Left lung (tissue), 10 donors: ENCODE results near the gene RXRA. TPM values are rescaled to one million over a fixed set of nuclear protein-coding genes. Genes with fewer than 3 reads are reported as not detected.

Experiments used
- ATAC-seq: fragments of 200-7000 bp; cut with Tn5 transposase; one replicate; pipeline ENCODE4 v1.9.1; 2020; ENCODE audit warnings: moderate library complexity
- DNase-seq, 4 donors: peaks; one replicate each; pipeline ENCODE4 v3.0.0-alpha.2; 2013 to 2020
- H3K27ac ChIP-seq, 2 donors: fragments of 200-600 bp; sonication (generic) in 1 of 2; one replicate each; pipeline versions ENCODE4 v1.5.0 to v1.8.0; 2020 to 2021
- H3K27me3 ChIP-seq, 2 donors: fragments of 200-600 bp; sonication (generic) in 1 of 2; one replicate each; pipeline versions ENCODE4 v1.5.0 to v1.8.0; 2020 to 2021
- H3K36me3 ChIP-seq, 2 donors: fragments of 200-600 bp; sonication (generic) in 1 of 2; one replicate each; pipeline versions ENCODE4 v1.5.0 to v1.8.0; 2020 to 2021
- H3K4me1 ChIP-seq, 2 donors: fragments of 200-600 bp; one replicate each; pipeline ENCODE4 v1.8.0; 2021
- H3K4me3 ChIP-seq, 2 donors: fragments of 200-600 bp; sonication (generic) in 1 of 2; one replicate each; pipeline versions ENCODE4 v1.5.0 to v1.8.0; 2020 to 2021; ENCODE audit warnings: mild to moderate bottlenecking in 1 of 2
- H3K9me3 ChIP-seq, 2 donors: fragments of 200-600 bp; sonication (generic) in 1 of 2; one replicate each; pipeline versions ENCODE4 v1.5.0 to v1.8.0; 2020 to 2021
- CTCF ChIP-seq, 2 donors: fragments of 200-600 bp; sonication (generic) in 1 of 2; IDR thresholded peaks; one replicate each; pipeline versions ENCODE4 v1.5.0 to v1.8.0; 2021; ENCODE audit warnings: antibody characterized with exemption in 2 of 2
- intact Hi-C, 2 donors: fragments of 100-400 bp; cut with DNase I; formaldehyde crosslinking; loops; one replicate each; pipeline versions ENCODE4 v1.11.2 to v1.14.2; 2022
- polyA plus RNA-seq, 6 donors: library from polyadenylated mRNA; unstranded; fragments of 120-200 nt; gene quantifications; one replicate each; pipeline ENCODE4 v1.2.1, GENCODE V29; 2013; ENCODE audit not compliant: insufficient read length in 6 of 6
- total RNA-seq, 2 donors: library from RNA; stranded (reverse); fragmentation: NEBNext Ultra II Directional; extraction: Animal tissue kit (Norgen Biotek cat#: 25700); gene quantifications; one replicate each; pipeline ENCODE4 v1.2.1, GENCODE V29; 2021
- donor health status: DM: no; HTN: yes; CAD: no.
- donor health status: DM: no; HTN: no; CAD: no.

The RXRA gene
- total and polyA plus RNA-seq, 8 donors, result 42.2 to 79.5 (median 55.7) TPM

GRCh38 chr9:134403292-134403681 lies 77.0 kb downstream of the RXRA start:
- Histone ChIP-seq H3K27ac (peak overlapping the region; percentile 37 to 95), H3K9me3 (peaks cover 0 to 4% of the 10 kb centered on the region in 2 donors), H3K4me3 (no peak overlapping the region), H3K4me1 (peaks cover 55 to 100% of the 10 kb centered on the region in 2 donors), H3K27me3 (no peaks in the 10 kb centered on the region), H3K36me3 (peaks cover 0 to 16% of the 10 kb centered on the region in 2 donors)
- intact Hi-C loops, result no loop called here
- ATAC-seq (no peak), DNase-seq (no peak)
- no peak for TF ChIP-seq CTCF (IDR thresholded peaks at IDR 0.05)

GRCh38 chr9:134403682-134404301 lies 77.5 kb downstream of the RXRA start:
- Histone ChIP-seq H3K36me3 (peaks cover 0 to 21% of the 10 kb centered on the region in 2 donors), H3K9me3 (peaks cover 0 to 4% of the 10 kb centered on the region in 2 donors), H3K4me3 (no peak overlapping the region), H3K27me3 (no peaks in the 10 kb centered on the region), H3K4me1 (peaks cover 58 to 100% of the 10 kb centered on the region in 2 donors), H3K27ac (peak overlapping the region; percentile 37 to 95)
- intact Hi-C loops, result no loop called here
- ATAC-seq, result peak; percentile 8
- TF ChIP-seq CTCF (IDR thresholded peaks at IDR 0.05), result no peak
- DNase-seq, result peak in 3 of 4 donors; percentile 77 to 90 (median 87)

DNA sequence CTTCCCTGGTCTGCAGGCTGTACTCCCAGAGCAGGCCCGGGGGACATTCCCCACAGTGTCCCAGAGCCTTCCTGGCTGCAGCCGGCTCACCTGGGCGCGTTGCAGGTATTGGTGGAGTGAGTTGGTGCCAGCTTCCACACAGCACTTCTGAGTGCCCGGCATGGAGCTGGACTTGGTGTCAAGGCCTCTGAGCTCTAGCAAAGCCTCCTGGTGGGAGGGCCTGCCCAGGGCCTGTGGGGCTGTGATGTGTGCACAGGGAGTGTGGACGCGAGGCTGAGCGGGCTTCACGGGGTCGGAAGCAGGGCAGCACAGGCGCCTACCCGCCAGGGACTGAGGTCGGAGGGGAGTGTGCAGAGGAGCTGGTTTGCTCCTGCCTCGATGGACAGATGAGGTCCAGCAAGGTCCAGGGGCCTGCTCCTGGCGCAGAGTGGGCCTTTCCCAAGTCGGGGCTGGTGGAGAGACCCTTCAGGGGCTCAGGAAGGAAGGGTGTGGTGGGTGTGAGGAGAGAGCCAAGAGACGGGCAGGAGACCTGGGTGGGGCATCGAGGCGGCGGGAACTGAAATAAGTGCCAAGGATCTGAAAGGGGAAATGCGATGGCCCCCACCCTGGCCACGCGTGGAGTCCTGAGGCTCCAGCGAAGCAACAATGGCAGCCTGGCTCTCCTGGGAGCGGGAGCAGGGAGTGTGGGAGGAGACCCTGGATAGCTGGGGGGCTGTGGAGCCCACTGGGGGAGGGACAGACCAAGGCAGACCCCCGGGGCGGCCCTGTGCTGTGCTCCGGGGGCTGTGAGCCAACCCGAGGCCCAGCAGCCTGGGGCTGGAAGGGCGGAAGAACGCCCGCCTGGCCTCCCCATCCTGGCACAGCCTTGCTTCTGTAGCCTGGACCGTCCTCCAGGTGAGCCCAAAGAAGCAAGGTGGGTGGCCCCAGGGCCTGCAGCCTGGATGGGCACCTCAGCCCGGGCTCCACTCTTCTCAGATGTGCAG lies 78.4 kb downstream of the RXRA start:
- Histone ChIP-seq H3K9me3 (no peaks in the 10 kb centered on the region), H3K4me1 (peaks cover 64 to 100% of the 10 kb centered on the region in 2 donors), H3K27me3 (no peaks in the 10 kb centered on the region), H3K27ac (peak overlapping the region; percentile 37 to 95), H3K4me3 (peak overlapping the region in 1 of 2 donors; percentile 6), H3K36me3 (peaks cover 0 to 28% of the 10 kb centered on the region in 2 donors)
- intact Hi-C loops, result no loop called here
- no peak for TF ChIP-seq CTCF (IDR thresholded peaks at IDR 0.05)
- ATAC-seq (no peak), DNase-seq (no peak)

- Histone ChIP-seq H3K27me3 (no peaks in the 10 kb centered on the region), H3K4me1 (peaks cover 69 to 100% of the 10 kb centered on the region in 2 donors), H3K4me3 (peak overlapping the region in 1 of 2 donors; percentile 6), H3K27ac (peak overlapping the region; percentile 37 to 95), H3K36me3 (peaks cover 0 to 34% of the 10 kb centered on the region in 2 donors), H3K9me3 (no peaks in the 10 kb centered on the region)
- TF ChIP-seq CTCF (IDR thresholded peaks at IDR 0.05), result no peak
- no peak for ATAC-seq
- intact Hi-C loops, result no loop called here
- DNase-seq, result peak in 1 of 4 donors; percentile 92
These were observed 79.3 kb downstream of the RXRA start for GRCh38 chr9:134405527-134405926.
